Measurements from ENCODE around the gene ABCB10.
A peak's percentile ranks its signal among the peaks of the same experiment; 100 is the strongest.
"Not testable (repeated sequence)": the region's sequence is repeated elsewhere in the genome, so short reads cannot be mapped to it uniquely, and the experiment has no call there.

ABCB10 gene

GRCh38 chr1:229558460-229559335, at the start of gene ABCB10:
TSS of gene ABCB10 (minus strand) at chr1:229558707. CDS start at chr1:229558652, 55 bp downstream.
- peak; percentile 93 for DNase-seq (ENCODE audit: low read depth)

- DNase-seq (ENCODE audit: low read depth) = no peak
Observed at GRCh38 chr1:229607370-229607769, 48.9 kb upstream of the ABCB10 start.

GRCh38 chr1:229603371-229604005, 45.0 kb upstream of the ABCB10 start:
- DNase-seq (ENCODE audit: low read depth) = no peak

- no peak for DNase-seq (ENCODE audit: low read depth)
Observed at GRCh38 chr1:229600229-229600628, 41.7 kb upstream of the ABCB10 start.

DNA sequence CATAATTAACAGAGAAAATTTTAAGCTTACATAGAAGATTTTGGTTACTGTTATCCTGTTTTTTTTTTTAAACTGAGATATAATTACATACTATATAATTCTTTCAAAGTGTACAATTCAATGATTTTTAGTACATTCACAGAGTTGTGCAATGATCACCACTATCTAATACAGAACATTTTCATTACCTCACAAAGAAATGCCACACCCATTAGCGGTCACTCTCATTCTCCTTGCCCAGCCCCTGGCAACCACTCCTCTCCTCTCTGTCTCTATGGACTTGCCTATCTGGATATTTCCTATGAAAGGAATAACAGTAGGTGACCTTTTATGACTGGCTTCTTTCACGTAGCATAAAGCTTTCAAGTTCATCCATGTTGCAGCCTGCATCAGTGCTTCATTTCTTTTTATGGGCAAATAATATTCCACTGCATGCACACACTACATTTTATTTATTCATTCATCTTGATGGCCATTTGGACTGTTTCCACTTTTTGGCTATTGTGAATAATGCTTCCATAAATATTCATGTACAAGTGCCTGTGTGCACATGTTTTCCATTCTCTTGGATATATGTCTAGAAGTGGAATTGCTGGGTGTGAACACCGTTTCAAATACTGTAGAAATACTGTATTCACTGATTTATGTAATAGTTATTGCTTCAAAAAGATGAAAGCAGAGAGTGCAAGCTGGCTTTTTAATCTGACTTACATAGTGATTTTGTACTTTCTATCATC, 40.9 kb upstream of the ABCB10 start:
- DNase-seq (ENCODE audit: low read depth) = no peak

DNA sequence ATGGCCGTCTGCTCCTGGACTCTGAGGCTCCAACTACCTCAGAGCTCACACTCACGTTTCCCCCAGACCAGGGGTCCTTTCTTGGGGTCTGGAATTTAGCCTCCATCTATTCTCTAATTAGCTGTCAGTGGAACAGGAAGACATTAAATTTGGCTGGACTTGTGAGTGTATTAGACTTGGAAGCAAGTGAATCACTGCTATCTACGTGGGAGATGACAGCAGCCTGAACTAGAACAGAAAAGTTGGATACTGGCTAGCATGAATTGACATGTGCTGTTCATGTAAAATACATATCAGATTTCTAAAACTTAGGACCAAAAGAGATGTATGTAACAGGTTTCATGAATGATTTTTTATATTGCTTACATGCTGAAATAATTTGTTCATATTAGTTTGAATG, 39.4 kb upstream of the ABCB10 start:
- no peak for DNase-seq (ENCODE audit: low read depth)

- DNase-seq (ENCODE audit: low read depth) = no peak
Observed at GRCh38 chr1:229596925-229597699, 38.6 kb upstream of the ABCB10 start.

DNA sequence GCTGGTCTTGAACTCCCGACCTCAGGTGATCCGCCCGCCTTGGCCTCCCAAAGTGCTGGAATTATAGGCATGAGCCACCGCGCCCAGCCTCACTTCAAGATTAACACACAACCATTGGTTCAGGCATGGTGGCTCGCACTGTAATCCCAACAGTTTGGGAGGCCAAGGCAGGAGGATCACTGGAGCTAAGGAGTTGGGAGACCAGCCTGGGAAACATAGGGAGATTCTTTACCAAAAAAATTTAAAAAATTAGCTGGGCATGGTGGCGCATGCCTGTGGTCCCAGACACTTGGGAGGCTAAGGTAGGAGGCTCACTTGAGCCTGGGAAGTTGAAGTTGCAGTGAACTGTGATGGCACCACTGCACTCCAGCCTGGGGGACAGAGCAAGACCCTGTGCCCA, 37.4 kb upstream of the ABCB10 start:
- not testable (repeated sequence) for DNase-seq (ENCODE audit: low read depth)

GRCh38 chr1:229594227-229595008, 35.9 kb upstream of the ABCB10 start:
- DNase-seq (ENCODE audit: low read depth) = no peak

DNA sequence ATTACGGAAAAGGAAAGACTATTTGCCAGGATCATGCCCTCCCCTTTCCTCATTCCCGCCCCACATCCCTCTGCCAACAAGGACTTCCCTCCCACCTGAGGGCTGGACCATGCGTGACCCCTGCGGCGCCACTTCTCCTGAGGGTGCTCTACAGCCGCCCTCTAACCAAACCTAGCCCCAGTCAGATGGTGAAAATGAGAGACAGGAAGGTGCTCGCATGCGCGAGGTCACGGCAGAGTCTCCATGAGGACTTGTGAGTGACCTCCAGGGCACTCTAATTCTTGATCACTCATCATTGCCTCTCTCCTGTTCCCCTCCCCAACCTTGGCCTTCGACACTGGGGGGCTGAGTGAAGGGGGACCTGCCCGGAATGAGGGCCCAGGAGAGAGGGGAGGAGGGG, 35.3 kb upstream of the ABCB10 start:
- DNase-seq (ENCODE audit: low read depth) = no peak

GRCh38 chr1:229590119-229590518, 31.6 kb upstream of the ABCB10 start:
- DNase-seq (ENCODE audit: low read depth) = no peak

DNA sequence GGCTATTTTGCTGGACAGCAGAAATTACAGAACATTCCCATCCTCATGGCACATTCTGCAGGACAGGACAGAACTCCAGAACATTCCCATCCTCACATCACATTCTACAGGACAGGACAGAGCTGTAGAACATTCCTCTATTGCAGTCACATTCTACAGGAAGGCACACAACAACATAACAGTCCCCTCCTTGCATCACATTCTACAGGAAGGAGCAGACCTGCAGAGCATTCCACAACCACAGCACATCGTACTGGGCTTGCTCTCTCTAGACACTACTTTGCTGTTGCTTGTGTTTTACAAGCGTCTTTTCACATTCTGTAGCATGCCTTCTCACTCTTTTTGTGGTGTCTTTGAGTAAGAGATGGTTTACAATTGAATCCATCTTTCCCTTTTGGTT, 26.8 kb upstream of the ABCB10 start:
- no peak for DNase-seq (ENCODE audit: low read depth)

GRCh38 chr1:229582715-229583114, 24.2 kb upstream of the ABCB10 start:
- no peak for DNase-seq (ENCODE audit: low read depth)

GRCh38 chr1:229582011-229582694, 23.6 kb upstream of the ABCB10 start:
- no peak for DNase-seq (ENCODE audit: low read depth)

DNA sequence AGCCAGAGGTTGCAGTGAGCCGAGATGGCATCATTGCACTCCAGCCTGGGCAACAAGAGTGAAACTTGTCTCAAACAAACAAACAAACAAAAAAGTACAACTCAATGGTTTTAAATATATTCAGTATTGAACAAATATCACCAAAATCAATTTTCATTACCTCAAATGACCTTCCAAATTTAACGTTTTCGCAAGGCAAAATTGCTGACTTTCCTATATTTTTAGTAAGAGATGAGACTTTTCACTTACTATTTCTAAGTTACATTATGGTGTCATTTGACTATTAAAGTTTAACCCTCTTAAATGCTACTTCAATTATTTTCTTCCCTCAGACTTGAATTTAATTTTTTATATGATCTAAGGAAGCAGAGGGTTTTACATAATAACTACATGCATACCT, 23.0 kb upstream of the ABCB10 start:
- DNase-seq (ENCODE audit: low read depth) = no peak

- no peak for DNase-seq (ENCODE audit: low read depth)
Observed at GRCh38 chr1:229579059-229579673, 20.7 kb upstream of the ABCB10 start.

DNA sequence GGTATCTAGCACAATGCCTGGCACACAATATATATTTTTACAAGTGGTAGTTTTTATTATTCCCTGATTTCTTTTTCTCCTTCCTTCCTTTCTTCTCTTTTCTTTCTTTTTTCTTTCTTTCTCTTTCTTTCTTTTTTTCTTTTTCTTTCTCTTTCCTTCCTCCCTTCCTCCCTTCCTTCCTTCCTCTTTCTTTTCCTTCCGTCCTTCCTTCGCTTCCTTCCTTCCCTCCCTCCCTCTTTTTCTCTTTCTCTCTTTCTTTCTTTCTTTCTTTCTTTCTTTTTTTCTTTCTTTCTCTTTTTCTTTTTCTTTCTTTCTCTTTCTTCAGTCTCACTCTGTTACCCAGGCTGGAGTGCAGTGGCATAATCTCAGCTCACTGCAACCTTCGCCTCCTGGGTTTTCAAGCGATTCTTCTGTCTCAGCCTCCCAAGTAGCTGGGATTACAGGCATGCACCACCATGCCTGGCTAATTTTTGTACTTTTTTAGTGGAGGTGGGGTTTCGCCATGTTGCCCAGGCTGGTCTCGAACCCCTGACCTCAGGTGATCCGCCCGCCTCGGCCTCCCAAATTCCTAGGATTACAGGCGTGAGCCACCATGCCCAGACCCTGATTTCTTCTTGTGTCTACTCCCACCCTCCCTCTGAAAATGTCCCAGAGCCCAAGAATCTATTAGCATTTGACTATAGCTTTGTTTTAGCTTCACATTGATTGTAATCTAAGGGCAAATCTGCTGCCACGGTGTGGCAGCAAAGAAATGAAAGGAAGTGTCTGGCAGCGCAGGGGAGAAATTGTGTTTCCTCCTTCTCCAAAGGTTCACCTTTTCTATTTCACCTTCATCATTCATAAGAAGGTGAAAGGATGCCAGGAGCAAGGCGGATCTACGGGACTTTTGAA, 19.9 kb upstream of the ABCB10 start:
- no peak for DNase-seq (ENCODE audit: low read depth)

DNA sequence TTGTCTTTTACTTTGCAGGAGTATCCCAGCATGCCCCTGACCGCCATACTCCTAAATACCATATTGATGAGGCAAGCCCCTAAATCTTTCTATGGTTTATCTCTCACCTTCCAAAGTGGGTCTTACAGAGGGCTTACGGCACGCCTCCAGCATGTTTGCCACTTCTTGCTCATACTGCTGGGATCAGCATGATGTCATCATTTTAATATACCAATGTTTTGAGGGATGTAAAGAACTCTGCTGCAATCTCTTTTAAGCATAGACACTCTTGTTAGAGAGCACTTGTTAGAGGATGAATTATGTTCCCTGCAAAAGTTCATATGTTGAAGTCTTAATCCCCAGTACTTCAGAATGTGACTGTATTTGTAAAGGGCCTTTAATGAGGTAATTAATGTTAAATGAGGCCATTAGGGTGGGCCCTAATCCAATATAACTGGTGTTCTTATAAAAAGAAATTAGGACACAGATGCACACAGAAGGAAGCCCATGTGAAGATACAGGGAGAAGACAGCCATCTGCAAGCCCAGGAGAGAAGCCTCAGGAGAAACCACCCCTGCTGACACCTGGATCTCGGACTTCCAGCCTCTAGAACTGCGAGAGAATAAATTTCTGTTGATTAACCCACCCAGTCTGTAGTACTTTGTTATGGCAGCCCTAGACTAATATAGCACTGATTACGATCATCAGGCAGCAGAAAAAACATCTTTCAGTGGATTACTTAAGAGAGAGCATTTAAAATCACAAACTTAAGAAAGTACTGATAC, 16.4 kb upstream of the ABCB10 start:
- no peak for DNase-seq (ENCODE audit: low read depth)
